HS-27A (cell line): ENCODE results near the gene MRPL19.
A peak's percentile ranks its signal among the peaks of the same experiment; 100 is the strongest.

ENCODE experiments used
- DNase-seq: peaks from one replicate; pipeline ENCODE4 v3.0.0-alpha.2; 2012; ENCODE audit warnings: low read depth, missing footprints

The MRPL19 gene

GRCh38 chr2:75646583-75647425 lies at the start of gene MRPL19:
TSS of gene MRPL19 (plus strand) at chr2:75646783. CDS start at chr2:75646808, 25 bp downstream.
- peak; percentile 85 for DNase-seq

- no peak for DNase-seq
Measured at GRCh38 chr2:75596784-75597183, 49.8 kb upstream of the MRPL19 start.

- DNase-seq = no peak
Measured at GRCh38 chr2:75597949-75598348, 48.6 kb upstream of the MRPL19 start.

GRCh38 chr2:75598589-75599155 lies 47.9 kb upstream of the MRPL19 start:
- DNase-seq = no peak

- no peak for DNase-seq
Measured at GRCh38 chr2:75600461-75601011, 46.0 kb upstream of the MRPL19 start.

GRCh38 chr2:75602724-75603342 lies 43.8 kb upstream of the MRPL19 start:
- DNase-seq = no peak

- DNase-seq = no peak
Measured at GRCh38 chr2:75603477-75603876, 43.1 kb upstream of the MRPL19 start.

- no peak for DNase-seq
Measured at GRCh38 chr2:75604484-75604883, 42.1 kb upstream of the MRPL19 start.

GRCh38 chr2:75605770-75606529 lies 40.6 kb upstream of the MRPL19 start:
- DNase-seq = peak; percentile 99

- no peak for DNase-seq
Measured at GRCh38 chr2:75606761-75607399, 39.7 kb upstream of the MRPL19 start.

- no peak for DNase-seq
Measured at GRCh38 chr2:75607400-75607798, 39.2 kb upstream of the MRPL19 start.

- no peak for DNase-seq
Measured at GRCh38 chr2:75607988-75608683, 38.4 kb upstream of the MRPL19 start.

- no peak for DNase-seq
Measured at GRCh38 chr2:75608684-75609333, 37.8 kb upstream of the MRPL19 start.

- DNase-seq = no peak
Measured at GRCh38 chr2:75609334-75609689, 37.3 kb upstream of the MRPL19 start.

- no peak for DNase-seq
Measured at GRCh38 chr2:75609937-75610508, 36.6 kb upstream of the MRPL19 start.

GRCh38 chr2:75610671-75611070 lies 35.9 kb upstream of the MRPL19 start:
- no peak for DNase-seq

GRCh38 chr2:75612108-75612861 lies 34.3 kb upstream of the MRPL19 start:
- DNase-seq = no peak

- no peak for DNase-seq
Measured at GRCh38 chr2:75612862-75613243, 33.7 kb upstream of the MRPL19 start.

GRCh38 chr2:75614162-75614651 lies 32.4 kb upstream of the MRPL19 start:
- no peak for DNase-seq
